GM23248 (cell line): ENCODE measurements around the gene SAMMSON. TPM values are rescaled to one million over a fixed set of nuclear protein-coding genes. Genes with fewer than 3 reads are reported as not detected.

ENCODE experiments used
- DNase-seq: peaks from one replicate; pipeline ENCODE4 v3.0.0-alpha.2; 2015
- H2AFZ ChIP-seq: fragments of 200-600 bp; sonication (generic); 2 replicates; pipeline ENCODE4 v1.6.1; 2016; ENCODE audit warnings: antibody characterized with exemption
- H3F3A ChIP-seq: fragments of 200-600 bp; sonication (generic); 2 replicates; pipeline ENCODE4 v1.6.1; 2016; ENCODE audit warnings: mild to moderate bottlenecking, antibody characterized with exemption, mixed run types; ENCODE audit not compliant: insufficient read depth
- H3K27ac ChIP-seq: fragments of 200-600 bp; sonication (generic); 2 replicates; pipeline ENCODE4 v1.5.1; 2016; ENCODE audit warnings: mild to moderate bottlenecking
- H3K27me3 ChIP-seq: fragments of 200-600 bp; sonication (generic); replicated peaks from 2 replicates; pipeline ENCODE4 v1.6.1; 2016; ENCODE audit warnings: mild to moderate bottlenecking; ENCODE audit not compliant: insufficient read depth
- H3K36me3 ChIP-seq: fragments of 200-600 bp; sonication (generic); 2 replicates; pipeline ENCODE4 v1.6.1; 2016; ENCODE audit warnings: low read depth, mild to moderate bottlenecking
- H3K4me1 ChIP-seq: fragments of 200-600 bp; sonication (generic); 2 replicates; pipeline ENCODE4 v1.6.1; 2016; ENCODE audit warnings: mild to moderate bottlenecking; ENCODE audit not compliant: insufficient read depth
- H3K4me2 ChIP-seq: fragments of 200-600 bp; sonication (generic); one replicate; pipeline ENCODE4 v1.6.1; 2016; ENCODE audit warnings: mild to moderate bottlenecking; ENCODE audit not compliant: unreplicated experiment
- H3K4me3 ChIP-seq: fragments of 200-600 bp; sonication (generic); 2 replicates; pipeline ENCODE4 v1.5.1; 2016; ENCODE audit warnings: mild to moderate bottlenecking
- H3K79me2 ChIP-seq: fragments of 200-600 bp; sonication (generic); 2 replicates; pipeline ENCODE4 v1.6.1; 2016; ENCODE audit warnings: mild to moderate bottlenecking; ENCODE audit not compliant: insufficient read depth
- H3K9ac ChIP-seq: fragments of 200-600 bp; sonication (generic); 2 replicates; pipeline ENCODE4 v1.6.1; 2016; ENCODE audit warnings: mild to moderate bottlenecking
- H3K9me2 ChIP-seq: fragments of 200-600 bp; sonication (generic); 2 replicates; pipeline ENCODE4 v1.6.1; 2016; ENCODE audit warnings: mixed run types, mild to moderate bottlenecking, moderate library complexity; ENCODE audit not compliant: insufficient read depth
- H3K9me3 ChIP-seq: fragments of 200-600 bp; sonication (generic); one replicate; pipeline ENCODE4 v1.6.1; 2017; ENCODE audit warnings: low read depth
- H4K20me1 ChIP-seq: fragments of 200-600 bp; sonication (generic); 2 replicates; pipeline ENCODE4 v1.6.0; 2016; ENCODE audit not compliant: insufficient read depth
- EZH2 ChIP-seq: fragments of 200-600 bp; sonication (generic); IDR thresholded peaks from 2 replicates; pipeline ENCODE4 v1.6.1; 2018; ENCODE audit warnings: antibody characterized with exemption, mild to moderate bottlenecking; ENCODE audit not compliant: insufficient read depth, poor library complexity, severe bottlenecking
- EZH2phosphoT487 ChIP-seq: fragments of 200-600 bp; sonication (generic); IDR thresholded peaks from 2 replicates; pipeline ENCODE4 v1.6.1; 2018; ENCODE audit warnings: antibody characterized with exemption, moderate library complexity, mild to moderate bottlenecking, low read depth; ENCODE audit not compliant: insufficient read depth
- WGBS, 2 experiments: methylation state at CpG; one replicate each; pipeline ENCODE4 v1.1.6; 2015 to 2017; ENCODE audit warnings: low lambda C conversion rate in 2 of 2, low coverage in 1 of 2; ENCODE audit errors: missing lambda C conversion rate in 2 of 2; 5-methylcytosine and 5-hydroxymethylcytosine counted together
- in situ Hi-C: fragments of 300-500 bp; cut with MboI; formaldehyde crosslinking; loops from 2 replicates; pipeline ENCODE4 v1.15.0; 2020
- polyA plus RNA-seq: library from polyadenylated mRNA; unstranded; fragments of >200 nt; fragmentation: Nextera tagmentation; extraction: Ambion mirVana; gene quantifications from 2 replicates; pipeline ENCODE4 v1.2.1, GENCODE V29; 2016
- total RNA-seq: library from RNA; depleted of rRNA; stranded (reverse); fragments of >200 nt; shearing (Covaris generic); gene quantifications from 2 replicates; pipeline ENCODE4 v1.2.3, GENCODE V29; 2014

SAMMSON gene
- total and polyA plus RNA-seq, 2 experiments from 2014 or later = not detected

DNA sequence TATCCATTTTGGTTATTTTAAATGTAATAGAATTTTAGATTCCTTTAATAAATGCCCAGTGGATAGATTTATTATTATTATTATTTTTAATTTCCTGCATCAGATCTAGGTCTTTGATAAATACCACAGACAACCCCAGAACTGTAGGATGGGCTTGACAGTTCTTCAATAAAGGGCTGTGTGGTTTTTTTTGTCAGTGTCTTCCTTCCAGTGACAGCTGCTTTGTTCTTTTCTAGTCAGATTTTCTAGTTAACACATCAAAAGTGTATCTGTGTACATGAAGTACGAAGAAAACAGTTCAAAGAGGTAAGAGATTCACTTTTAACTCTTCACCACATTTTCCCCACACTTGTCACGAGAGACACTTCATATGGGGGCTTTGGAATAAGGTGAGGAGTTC is 120.3 kb downstream of the SAMMSON start:
- Histone ChIP-seq H3K27me3 (peaks cover 7% of the 10 kb centered on the region; the same call in 1 of the 2 replicates), H3K9me3 (no peaks in the 10 kb centered on the region), H2AFZ (no peak overlapping the region), H3F3A (no peaks in the 10 kb centered on the region), H3K4me2 (no peak overlapping the region), H3K9ac (no peak overlapping the region), H3K9me2 (no peaks in the 10 kb centered on the region), H3K4me1 (no peaks in the 10 kb centered on the region), H3K27ac (no peak overlapping the region), H3K36me3 (no peaks in the 10 kb centered on the region), H4K20me1 (no peaks in the 10 kb centered on the region), H3K4me3 (no peak overlapping the region), H3K79me2 (no peaks in the 10 kb centered on the region)
- TF ChIP-seq EZH2phosphoT487 = no peak
- TF ChIP-seq EZH2 = no peak
- DNase-seq = no peak
- WGBS, 2 experiments = 40 to 46% methylated on average over 2 of the region's 2 CpGs
- in situ Hi-C loops = no loop called here
